HEK293 (cell line): ENCODE results near the gene SCRN2.
A peak's percentile ranks its signal among the peaks of the same experiment; 100 is the strongest.

ENCODE experiments used
- BCL11A ChIP-seq: fragments of 450-650 bp; formaldehyde crosslinking; IDR thresholded peaks from 2 replicates; pipeline ENCODE4 v1.5.1; 2016; ENCODE audit warnings: low read depth, missing biosample characterization, missing genetic modification characterization
- GFI1B ChIP-seq: fragments of 450-650 bp; formaldehyde crosslinking; IDR thresholded peaks from 2 replicates; pipeline ENCODE4 v1.5.1; 2016; ENCODE audit warnings: missing biosample characterization, missing genetic modification characterization
- SETDB1 ChIP-seq: IDR thresholded peaks from one replicate; pipeline ENCODE4 v1.6.1; 2017; ENCODE audit warnings: mild to moderate bottlenecking, low read length, moderate library complexity, mixed read lengths; ENCODE audit not compliant: insufficient read length
- SP2 ChIP-seq: fragments of 450-650 bp; formaldehyde crosslinking; IDR thresholded peaks from 2 replicates; pipeline ENCODE4 v1.5.1; 2016; ENCODE audit warnings: missing biosample characterization, missing genetic modification characterization
- ZFHX2 ChIP-seq: fragments of 450-650 bp; formaldehyde crosslinking; conservative IDR thresholded peaks from 2 replicates; pipeline ENCODE4 v1.5.1; 2016; ENCODE audit warnings: missing biosample characterization, missing genetic modification characterization
- ZNF114 ChIP-seq: fragments of 450-650 bp; formaldehyde crosslinking; IDR thresholded peaks from 2 replicates; pipeline ENCODE4 v1.5.0; 2017; ENCODE audit warnings: missing biosample characterization, missing genetic modification characterization
- ZNF140 ChIP-seq: fragments of 450-650 bp; formaldehyde crosslinking; IDR thresholded peaks from 2 replicates; pipeline ENCODE4 v1.5.1; 2016; ENCODE audit warnings: missing biosample characterization, missing genetic modification characterization
- ZNF354C ChIP-seq: fragments of 450-650 bp; formaldehyde crosslinking; IDR thresholded peaks from 2 replicates; pipeline ENCODE4 v1.5.1; 2016; ENCODE audit warnings: missing biosample characterization, missing genetic modification characterization, low read depth, borderline replicate concordance
- ZNF433 ChIP-seq: fragments of 450-650 bp; formaldehyde crosslinking; IDR thresholded peaks from 2 replicates; pipeline ENCODE4 v1.5.1; 2016; ENCODE audit warnings: missing biosample characterization, missing genetic modification characterization, low read depth
- ZNF768 ChIP-seq: fragments of 450-650 bp; formaldehyde crosslinking; IDR thresholded peaks from 2 replicates; pipeline ENCODE4 v1.5.1; 2018; ENCODE audit warnings: missing biosample characterization, mild to moderate bottlenecking, missing genetic modification characterization
- ZNF843 ChIP-seq: fragments of 450-650 bp; formaldehyde crosslinking; IDR thresholded peaks from 2 replicates; pipeline ENCODE4 v1.5.1; 2016; ENCODE audit warnings: missing biosample characterization, missing genetic modification characterization
- TF ChIP-seq, protein P1 (sequence below): fragments of 450-650 bp; formaldehyde crosslinking; IDR thresholded peaks from 2 replicates; pipeline ENCODE4 v1.5.1; 2016; ENCODE audit warnings: missing biosample characterization, missing genetic modification characterization
- TF ChIP-seq, protein P2 (sequence below): fragments of 450-650 bp; formaldehyde crosslinking; IDR thresholded peaks from 2 replicates; pipeline ENCODE4 v1.5.1; 2016; ENCODE audit warnings: missing biosample characterization, missing genetic modification characterization

DNA sequence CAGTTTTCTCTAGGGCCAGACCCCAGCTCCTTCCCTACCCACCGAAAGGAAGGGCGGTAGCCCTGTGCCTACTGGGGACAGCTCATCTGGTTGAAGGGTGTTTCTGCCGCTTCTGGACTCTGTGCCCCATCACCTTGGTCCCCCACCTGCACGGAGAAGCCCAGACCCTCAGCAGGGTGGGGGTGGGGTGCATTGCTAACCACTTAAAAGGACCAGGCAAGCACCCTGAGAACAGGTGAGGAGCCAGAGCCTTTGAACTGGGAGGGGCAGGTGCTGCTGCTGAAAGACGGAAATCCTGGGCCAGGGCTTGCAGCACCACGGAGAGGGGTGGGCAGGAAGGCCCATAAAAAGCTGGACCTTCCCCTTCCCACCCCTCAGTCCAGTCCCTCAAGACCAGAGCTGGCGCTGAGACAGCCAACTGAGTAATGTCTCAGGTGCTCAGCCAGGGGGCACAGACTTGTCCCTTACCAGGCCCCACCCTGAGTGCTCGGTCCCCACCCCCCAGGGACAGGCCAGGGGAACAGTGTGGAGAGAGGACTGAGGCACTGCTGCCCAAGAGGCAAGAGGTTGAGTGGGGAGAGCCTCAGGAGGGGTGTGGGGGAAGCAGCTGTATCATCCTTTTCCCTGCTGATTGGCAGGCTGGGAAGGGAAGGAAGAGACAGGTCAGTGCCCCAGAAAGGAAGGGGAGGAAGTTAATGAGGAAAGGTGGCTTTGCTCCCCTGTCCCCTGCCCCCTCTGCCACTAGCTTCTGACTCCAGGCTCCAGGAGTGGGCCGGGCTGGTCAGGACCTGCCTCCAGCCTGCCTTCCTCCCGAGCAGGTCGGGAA, 44.0 kb upstream of the SCRN2 start:
- no peak for TF ChIP-seq ZNF768 (tag by site-specific recombination)
- TF ChIP-seq, protein P1, sequence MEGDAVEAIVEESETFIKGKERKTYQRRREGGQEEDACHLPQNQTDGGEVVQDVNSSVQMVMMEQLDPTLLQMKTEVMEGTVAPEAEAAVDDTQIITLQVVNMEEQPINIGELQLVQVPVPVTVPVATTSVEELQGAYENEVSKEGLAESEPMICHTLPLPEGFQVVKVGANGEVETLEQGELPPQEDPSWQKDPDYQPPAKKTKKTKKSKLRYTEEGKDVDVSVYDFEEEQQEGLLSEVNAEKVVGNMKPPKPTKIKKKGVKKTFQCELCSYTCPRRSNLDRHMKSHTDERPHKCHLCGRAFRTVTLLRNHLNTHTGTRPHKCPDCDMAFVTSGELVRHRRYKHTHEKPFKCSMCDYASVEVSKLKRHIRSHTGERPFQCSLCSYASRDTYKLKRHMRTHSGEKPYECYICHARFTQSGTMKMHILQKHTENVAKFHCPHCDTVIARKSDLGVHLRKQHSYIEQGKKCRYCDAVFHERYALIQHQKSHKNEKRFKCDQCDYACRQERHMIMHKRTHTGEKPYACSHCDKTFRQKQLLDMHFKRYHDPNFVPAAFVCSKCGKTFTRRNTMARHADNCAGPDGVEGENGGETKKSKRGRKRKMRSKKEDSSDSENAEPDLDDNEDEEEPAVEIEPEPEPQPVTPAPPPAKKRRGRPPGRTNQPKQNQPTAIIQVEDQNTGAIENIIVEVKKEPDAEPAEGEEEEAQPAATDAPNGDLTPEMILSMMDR = no peak
- TF ChIP-seq ZFHX2 (tag by site-specific recombination) = no peak
- TF ChIP-seq SETDB1 = no peak
- no peak for TF ChIP-seq BCL11A (tag by site-specific recombination)
- TF ChIP-seq, protein P2, sequence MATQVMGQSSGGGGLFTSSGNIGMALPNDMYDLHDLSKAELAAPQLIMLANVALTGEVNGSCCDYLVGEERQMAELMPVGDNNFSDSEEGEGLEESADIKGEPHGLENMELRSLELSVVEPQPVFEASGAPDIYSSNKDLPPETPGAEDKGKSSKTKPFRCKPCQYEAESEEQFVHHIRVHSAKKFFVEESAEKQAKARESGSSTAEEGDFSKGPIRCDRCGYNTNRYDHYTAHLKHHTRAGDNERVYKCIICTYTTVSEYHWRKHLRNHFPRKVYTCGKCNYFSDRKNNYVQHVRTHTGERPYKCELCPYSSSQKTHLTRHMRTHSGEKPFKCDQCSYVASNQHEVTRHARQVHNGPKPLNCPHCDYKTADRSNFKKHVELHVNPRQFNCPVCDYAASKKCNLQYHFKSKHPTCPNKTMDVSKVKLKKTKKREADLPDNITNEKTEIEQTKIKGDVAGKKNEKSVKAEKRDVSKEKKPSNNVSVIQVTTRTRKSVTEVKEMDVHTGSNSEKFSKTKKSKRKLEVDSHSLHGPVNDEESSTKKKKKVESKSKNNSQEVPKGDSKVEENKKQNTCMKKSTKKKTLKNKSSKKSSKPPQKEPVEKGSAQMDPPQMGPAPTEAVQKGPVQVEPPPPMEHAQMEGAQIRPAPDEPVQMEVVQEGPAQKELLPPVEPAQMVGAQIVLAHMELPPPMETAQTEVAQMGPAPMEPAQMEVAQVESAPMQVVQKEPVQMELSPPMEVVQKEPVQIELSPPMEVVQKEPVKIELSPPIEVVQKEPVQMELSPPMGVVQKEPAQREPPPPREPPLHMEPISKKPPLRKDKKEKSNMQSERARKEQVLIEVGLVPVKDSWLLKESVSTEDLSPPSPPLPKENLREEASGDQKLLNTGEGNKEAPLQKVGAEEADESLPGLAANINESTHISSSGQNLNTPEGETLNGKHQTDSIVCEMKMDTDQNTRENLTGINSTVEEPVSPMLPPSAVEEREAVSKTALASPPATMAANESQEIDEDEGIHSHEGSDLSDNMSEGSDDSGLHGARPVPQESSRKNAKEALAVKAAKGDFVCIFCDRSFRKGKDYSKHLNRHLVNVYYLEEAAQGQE (tag by site-specific recombination) = peak; percentile 79
- no peak for TF ChIP-seq ZNF354C (tag by site-specific recombination)
- TF ChIP-seq ZNF433 (tag by site-specific recombination) = no peak
- peak; percentile 27; the same call in 1 of the 2 replicates for TF ChIP-seq SP2 (tag by site-specific recombination)
- no peak for TF ChIP-seq ZNF843 (tag by site-specific recombination)
- TF ChIP-seq ZNF114 (tag by site-specific recombination) = no peak
- no peak for TF ChIP-seq GFI1B (tag by site-specific recombination)
- TF ChIP-seq ZNF140 (tag by site-specific recombination) = no peak
